Immature natural killer cell (primary cell): ENCODE results near the gene PHF21A. TPM values are rescaled to one million over a fixed set of nuclear protein-coding genes. Genes with fewer than 3 reads are reported as not detected.

Experiments
- DNase-seq, 3 donors: peaks; one replicate each; pipeline ENCODE4 v3.0.0; 2022; ENCODE audit warnings: mixed read lengths in 1 of 3
- H3K27ac Mint-ChIP-seq, 6 donors: one replicate each; pipeline ENCODE4 v1.8.0; 2020; ENCODE audit warnings: mixed read lengths in 6 of 6, mild to moderate bottlenecking in 5 of 6, inconsistent platforms in 4 of 6, moderate library complexity in 3 of 6
- H3K27me3 Mint-ChIP-seq, 3 donors: one replicate each; pipeline ENCODE4 v1.8.0; 2020 to 2021; ENCODE audit warnings: low read depth in 3 of 3, mild to moderate bottlenecking in 3 of 3, mixed read lengths in 3 of 3, moderate library complexity in 3 of 3, inconsistent platforms in 1 of 3
- H3K36me3 Mint-ChIP-seq, 3 donors: one replicate each; pipeline ENCODE4 v1.8.0; 2020; ENCODE audit warnings: mixed read lengths in 3 of 3, inconsistent platforms in 2 of 3, mild to moderate bottlenecking in 2 of 3
- H3K4me1 Mint-ChIP-seq, 2 donors: one replicate each; pipeline ENCODE4 v1.8.0; 2020; ENCODE audit warnings: inconsistent platforms in 2 of 2, mild to moderate bottlenecking in 2 of 2, mixed read lengths in 2 of 2, moderate library complexity in 1 of 2
- H3K4me3 Mint-ChIP-seq, 5 donors: one replicate each; pipeline ENCODE4 v1.8.0; 2020; ENCODE audit warnings: mild to moderate bottlenecking in 5 of 5, mixed read lengths in 5 of 5, inconsistent platforms in 3 of 5, moderate library complexity in 3 of 5
- H3K9me3 Mint-ChIP-seq, 6 donors: one replicate each; pipeline ENCODE4 v1.8.0; 2020; ENCODE audit warnings: mild to moderate bottlenecking in 6 of 6, mixed read lengths in 6 of 6, inconsistent platforms in 4 of 6, moderate library complexity in 3 of 6
- polyA plus RNA-seq, 3 donors: library from polyadenylated mRNA; unstranded; fragments of 300-500 nt; fragmentation: Illumina TruSeq; gene quantifications; one replicate each; pipeline ENCODE4 v1.2.3, GENCODE V29; 2021

Gene PHF21A
- polyA plus RNA-seq, 3 donors from 2014 or later, result 4.4 to 21.3 (median 5.8) TPM

GRCh38 chr11:45918962-45919675 lies 202.1 kb downstream of the PHF21A start:
- peaks cover 0 to under 1% (median 0%) of the 10 kb centered on the region in 3 donors for H3K36me3 Mint-ChIP-seq
- peaks cover 4 to 21% (median 11%) of the 10 kb centered on the region in 3 donors for H3K27me3 Mint-ChIP-seq
- no peak for DNase-seq
- H3K27ac Mint-ChIP-seq, result peak overlapping the region; percentile 89 to 99 (median 96)
- H3K4me1 Mint-ChIP-seq, result peaks cover 52% of the 10 kb centered on the region in 2 donors
- no peaks in the 10 kb centered on the region for H3K9me3 Mint-ChIP-seq
- H3K4me3 Mint-ChIP-seq, result peak overlapping the region; percentile 89 to 97 (median 94)

GRCh38 chr11:45918331-45918941 lies 202.8 kb downstream of the PHF21A start:
- H3K27ac Mint-ChIP-seq, result peak overlapping the region; percentile 89 to 99 (median 96)

GRCh38 chr11:45917623-45918330 lies 203.5 kb downstream of the PHF21A start, which contains the start of gene PEX16:
Gene PEX16, minus strand, starts transcription at chr11:45917877. Its CDS starts 66 bp downstream, at chr11:45917811.
- Mint-ChIP-seq H3K27ac (peak within 1 kb of the TSS; percentile 89 to 99 (median 96)), H3K4me3 (peak within 1 kb of the TSS; percentile 89 to 97 (median 94)), H3K9me3 (no peaks in the 10 kb centered on the region), H3K36me3 (no peaks in the 10 kb centered on the region), H3K4me1 (peaks cover 46 to 47% of the 10 kb centered on the region in 2 donors), H3K27me3 (peaks cover 4 to 15% (median 9%) of the 10 kb centered on the region in 3 donors)
- peak; percentile 96 to 98 (median 98) for DNase-seq

More at GRCh38 chr11:45918331-45918941, 202.8 kb downstream of the PHF21A start:
- H3K4me1 Mint-ChIP-seq, result peaks cover 49 to 51% of the 10 kb centered on the region in 2 donors
- DNase-seq, result peak; percentile 43 to 55 (median 54)
- no peaks in the 10 kb centered on the region for H3K9me3 Mint-ChIP-seq
- H3K4me3 Mint-ChIP-seq, result peak overlapping the region; percentile 89 to 97 (median 94)
- H3K36me3 Mint-ChIP-seq, result no peaks in the 10 kb centered on the region
- H3K27me3 Mint-ChIP-seq, result peaks cover 4 to 18% (median 11%) of the 10 kb centered on the region in 3 donors

GRCh38 chr11:45917286-45917622 lies 204.0 kb downstream of the PHF21A start:
- Mint-ChIP-seq H3K27ac (peak overlapping the region; percentile 89 to 99 (median 96)), H3K9me3 (no peaks in the 10 kb centered on the region), H3K4me1 (peaks cover 46 to 47% of the 10 kb centered on the region in 2 donors), H3K27me3 (peaks cover 4 to 15% (median 9%) of the 10 kb centered on the region in 3 donors), H3K4me3 (peak overlapping the region; percentile 89 to 97 (median 94)), H3K36me3 (no peaks in the 10 kb centered on the region)
- no peak for DNase-seq

GRCh38 chr11:45915446-45915845 lies 205.8 kb downstream of the PHF21A start:
- Mint-ChIP-seq H3K4me3 (peak overlapping the region in 1 of 5 donors; percentile 45), H3K4me1 (peaks cover 37 to 47% of the 10 kb centered on the region in 2 donors), H3K27me3 (peaks cover 4 to 9% (median 4%) of the 10 kb centered on the region in 3 donors)

GRCh38 chr11:45913942-45914635 lies 207.2 kb downstream of the PHF21A start:
- Mint-ChIP-seq H3K4me1 (peaks cover 31 to 41% of the 10 kb centered on the region in 2 donors), H3K27me3 (peaks cover 4 to 9% (median 4%) of the 10 kb centered on the region in 3 donors), H3K4me3 (no peak overlapping the region), H3K27ac (no peak overlapping the region), H3K36me3 (peaks cover 0 to 9% (median 0%) of the 10 kb centered on the region in 3 donors), H3K9me3 (no peaks in the 10 kb centered on the region)
- no peak for DNase-seq

More at GRCh38 chr11:45915446-45915845, 205.8 kb downstream of the PHF21A start:
- no peak for DNase-seq
- Mint-ChIP-seq H3K9me3 (no peaks in the 10 kb centered on the region), H3K36me3 (peaks cover 0 to 8% (median 0%) of the 10 kb centered on the region in 3 donors), H3K27ac (peak overlapping the region in 1 of 6 donors; percentile 55)

- H3K4me3 Mint-ChIP-seq, result no peak overlapping the region
- no peak overlapping the region for H3K27ac Mint-ChIP-seq
Measured at GRCh38 chr11:45913514-45913913, 207.7 kb downstream of the PHF21A start.

GRCh38 chr11:45910623-45911022 lies 210.6 kb downstream of the PHF21A start:
- Mint-ChIP-seq H3K4me1 (peaks cover 11 to 21% of the 10 kb centered on the region in 2 donors), H3K36me3 (peaks cover 0 to 9% (median 0%) of the 10 kb centered on the region in 3 donors), H3K4me3 (no peak overlapping the region), H3K9me3 (no peaks in the 10 kb centered on the region), H3K27me3 (peaks cover 2 to 3% (median 3%) of the 10 kb centered on the region in 3 donors), H3K27ac (no peak overlapping the region)
- no peak for DNase-seq

More at GRCh38 chr11:45913514-45913913, 207.7 kb downstream of the PHF21A start:
- Mint-ChIP-seq H3K9me3 (no peaks in the 10 kb centered on the region), H3K27me3 (peaks cover 4 to 8% (median 4%) of the 10 kb centered on the region in 3 donors), H3K36me3 (peaks cover 0 to 9% (median 0%) of the 10 kb centered on the region in 3 donors), H3K4me1 (peaks cover 26 to 35% of the 10 kb centered on the region in 2 donors)
- DNase-seq, result no peak

- Mint-ChIP-seq H3K27ac (no peak overlapping the region), H3K4me3 (no peak overlapping the region), H3K4me1 (peaks cover 13 to 14% of the 10 kb centered on the region in 2 donors), H3K36me3 (peaks cover 0 to 9% (median 0%) of the 10 kb centered on the region in 3 donors), H3K9me3 (no peaks in the 10 kb centered on the region), H3K27me3 (peaks cover 2 to 3% (median 2%) of the 10 kb centered on the region in 3 donors)
- DNase-seq, result no peak
Measured at GRCh38 chr11:45909594-45910475, 211.4 kb downstream of the PHF21A start.

GRCh38 chr11:45907911-45908370 lies 213.3 kb downstream of the PHF21A start:
- no peak overlapping the region for H3K27ac Mint-ChIP-seq
- no peaks in the 10 kb centered on the region for H3K9me3 Mint-ChIP-seq
- no peak for DNase-seq
- H3K36me3 Mint-ChIP-seq, result peaks cover 0 to 9% (median 0%) of the 10 kb centered on the region in 3 donors
- peaks cover 13 to 15% of the 10 kb centered on the region in 2 donors for H3K4me1 Mint-ChIP-seq
- H3K4me3 Mint-ChIP-seq, result no peak overlapping the region
- peaks cover 2 to 4% (median 4%) of the 10 kb centered on the region in 3 donors for H3K27me3 Mint-ChIP-seq

- Mint-ChIP-seq H3K36me3 (peaks cover 0 to 9% (median 0%) of the 10 kb centered on the region in 3 donors), H3K4me1 (peaks cover 13 to 15% of the 10 kb centered on the region in 2 donors), H3K4me3 (no peak within 1 kb of the TSS), H3K27ac (peak within 1 kb of the TSS in 5 of 6 donors; percentile 37 to 76 (median 50)), H3K9me3 (no peaks in the 10 kb centered on the region), H3K27me3 (peaks cover 2 to 7% (median 4%) of the 10 kb centered on the region in 3 donors)
- DNase-seq, result no peak
Measured at GRCh38 chr11:45906965-45907611, 214.2 kb downstream of the PHF21A start, which contains the start of gene FREY1. Gene FREY1, minus strand, starts transcription at chr11:45907271. Its CDS starts 26 bp downstream, at chr11:45907245.
